Endothelial cell of umbilical vein (primary cell): ENCODE measurements around the gene ZBTB46. TPM values are rescaled to one million over a fixed set of nuclear protein-coding genes. Genes with fewer than 3 reads are reported as not detected.

Experiments used
- BruUV-seq: library from RNA; stranded (reverse); fragments of 400-500 nt; replicated peaks from 2 replicates; lab custom pipeline; 2021; lab: Mats Ljungman, UMichigan
- CTCF ChIA-PET: fragments of 300-600, 350-600 bp; sonication (Branson Sonifier 250); formaldehyde crosslinking; loops from one replicate; lab custom pipeline; 2021; ENCODE audit warnings: antibody characterized with exemption, inconsistent platforms; lab: Charles Lee
- POLR2A ChIA-PET: fragments of 300-600, 350-600 bp; sonication (Branson Sonifier 250); formaldehyde crosslinking; loops from one replicate; lab custom pipeline; 2021; ENCODE audit warnings: antibody characterized with exemption, inconsistent platforms; lab: Charles Lee
- DNase-seq: peaks from one replicate; pipeline ENCODE4 v3.0.0-alpha.2; 2011; ENCODE audit warnings: low read depth, low spot score
- FAIRE-seq: peaks from 2 replicates; lab custom pipeline; 2011; peaks lifted over from hg19 to GRCh38; lab: Jason Lieb, UNC
- H2AFZ ChIP-seq: 2 replicates; pipeline ENCODE4 v1.6.0; 2012; ENCODE audit warnings: low read depth, low read length, control low read depth, inconsistent platforms
- H3K27ac ChIP-seq: 2 replicates; pipeline ENCODE4 v1.5.1; 2011; ENCODE audit warnings: low read depth, mild to moderate bottlenecking, control low read depth, low read length, moderate library complexity; ENCODE audit not compliant: insufficient read depth
- H3K27me3 ChIP-seq, 2 experiments: 2 replicates each; pipeline versions ENCODE4 v1.6.0 to v1.6.1; 2011; ENCODE audit warnings: low read length in 2 of 2, mixed read lengths in 1 of 2; ENCODE audit not compliant: control insufficient read depth in 2 of 2, insufficient read depth in 2 of 2
- H3K36me3 ChIP-seq, 2 experiments: 2 replicates in 1 of 2; 3 replicates in 1 of 2; pipeline ENCODE4 v1.5.1; 2011; ENCODE audit warnings: low read length in 2 of 2, mild to moderate bottlenecking in 1 of 2, moderate library complexity in 1 of 2; ENCODE audit not compliant: control insufficient read depth in 2 of 2, insufficient read depth in 2 of 2; ENCODE audit errors: extremely low read depth in 1 of 2
- H3K4me1 ChIP-seq: 3 replicates; pipeline ENCODE4 v1.5.1; 2011; ENCODE audit warnings: mild to moderate bottlenecking, low read length; ENCODE audit not compliant: control insufficient read depth, insufficient read depth; ENCODE audit errors: extremely low read depth
- H3K4me2 ChIP-seq: 2 replicates; pipeline ENCODE4 v1.6.1; 2011; ENCODE audit warnings: low read length, control low read depth, mixed read lengths; ENCODE audit not compliant: insufficient read depth
- H3K4me3 ChIP-seq, 3 experiments: fragments of 200-600 bp in 1 of 3; sonication (generic), shearing (Covaris generic) in 1 of 3; replicated peaks in 1 of 3; 2 replicates each; pipeline ENCODE4 v1.5.1; 2011 to 2016; ENCODE audit warnings: control low read depth in 3 of 3, low read length in 3 of 3, mild to moderate bottlenecking in 2 of 3, inconsistent platforms in 1 of 3, low read depth in 1 of 3, moderate library complexity in 1 of 3; ENCODE audit not compliant: insufficient read depth in 1 of 3
- H3K79me2 ChIP-seq: 2 replicates; pipeline ENCODE4 v1.6.0; 2012; ENCODE audit warnings: low read length, inconsistent platforms; ENCODE audit not compliant: control insufficient read depth, insufficient read depth
- H3K9ac ChIP-seq: replicated peaks from 2 replicates; pipeline ENCODE3; 2011; ENCODE audit warnings: low read length, control low read depth; ENCODE audit not compliant: insufficient read depth; ENCODE audit errors: extremely low read depth
- H3K9me1 ChIP-seq: replicated peaks from 3 replicates; pipeline ENCODE4 v1.6.0; 2011; ENCODE audit warnings: mild to moderate bottlenecking, low read length; ENCODE audit not compliant: control insufficient read depth, insufficient read depth; ENCODE audit errors: extremely low read depth
- H3K9me3 ChIP-seq: replicated peaks from 2 replicates; pipeline ENCODE4 v1.5.1; 2012; ENCODE audit warnings: low read length, inconsistent platforms; ENCODE audit not compliant: control insufficient read depth, insufficient read depth
- H4K20me1 ChIP-seq: replicated peaks from 2 replicates; pipeline ENCODE3; 2011; ENCODE audit warnings: mild to moderate bottlenecking, low read length; ENCODE audit not compliant: control insufficient read depth, insufficient read depth; ENCODE audit errors: extremely low read depth
- EZH2 ChIP-seq: IDR thresholded peaks from 2 replicates; pipeline ENCODE4 v1.6.1; 2012; ENCODE audit warnings: borderline replicate concordance, low read depth, mild to moderate bottlenecking, moderate library complexity, low read length, inconsistent platforms; ENCODE audit not compliant: severe bottlenecking
- FOS ChIP-seq: IDR thresholded peaks from 2 replicates; pipeline ENCODE4 v1.6.1; 2011; ENCODE audit warnings: mild to moderate bottlenecking, low read length, moderate library complexity, borderline replicate concordance; ENCODE audit not compliant: insufficient read depth
- GATA2 ChIP-seq: IDR thresholded peaks from 2 replicates; pipeline ENCODE4 v1.7.0; 2011; ENCODE audit warnings: low read depth, mild to moderate bottlenecking, moderate library complexity, mixed read lengths, low read length; ENCODE audit not compliant: insufficient read length, insufficient read depth
- MYC ChIP-seq: IDR thresholded peaks from one replicate; pipeline ENCODE4 v1.6.1; 2011; ENCODE audit warnings: mild to moderate bottlenecking, low read depth, low read length
- POLR2AphosphoS5 ChIP-seq: IDR thresholded peaks from 2 replicates; pipeline ENCODE4 v1.6.1; 2012; ENCODE audit warnings: low read depth, mild to moderate bottlenecking, control low read depth, low read length, moderate library complexity; ENCODE audit not compliant: insufficient read depth
- dilution Hi-C: fragments of 300-500 bp; cut with MboI; formaldehyde crosslinking; loops from one replicate; pipeline ENCODE4 v1.15.0; 2019; ENCODE audit warnings: low sequenced_read_pairs; ENCODE audit not compliant: extremely low pct_ligation_motif_present
- intact Hi-C: fragments of 100-400 bp; cut with micrococcal nuclease; formaldehyde crosslinking; loops from one replicate; pipeline ENCODE4 v1.10.0; 2022
- polyA plus RNA-seq, 4 experiments: library from polyadenylated mRNA; depleted of rRNA in 3 of 4; stranded (reverse) in 3 of 4; unstranded in 1 of 4; fragments of >200 nt; gene quantifications; 2 replicates each; pipeline versions ENCODE4 v1.2.1 to v1.2.3, GENCODE V29; 2011 to 2012; ENCODE audit warnings: missing spikeins in 1 of 4
- total RNA-seq: library from RNA; stranded (reverse); gene quantifications from 2 replicates; pipeline ENCODE4 v1.2.3, GENCODE V29; 2021
- TF ChIP-seq, protein P1 (sequence below): IDR thresholded peaks from 2 replicates; pipeline ENCODE4 v1.6.1; 2011; ENCODE audit not compliant: insufficient read depth, insufficient read length
- TF ChIP-seq, protein P2 (sequence below), 2 donors: IDR thresholded peaks; 1 replicate in 1 of 2; 2 replicates in 1 of 2; pipeline ENCODE4 v1.5.1; 2011; ENCODE audit warnings: low read length in 2 of 2, mild to moderate bottlenecking in 2 of 2, moderate library complexity in 2 of 2, control low read depth in 1 of 2, inconsistent platforms in 1 of 2, low read depth in 1 of 2; ENCODE audit not compliant: insufficient read depth in 1 of 2; ENCODE audit errors: extremely low read depth in 1 of 2

Gene ZBTB46
- total and polyA plus RNA-seq, 2 donors (not counting 3 experiments of a cell fraction or from before 2014, with no cell fraction given) = 1.3 to 7.1 TPM

DNA sequence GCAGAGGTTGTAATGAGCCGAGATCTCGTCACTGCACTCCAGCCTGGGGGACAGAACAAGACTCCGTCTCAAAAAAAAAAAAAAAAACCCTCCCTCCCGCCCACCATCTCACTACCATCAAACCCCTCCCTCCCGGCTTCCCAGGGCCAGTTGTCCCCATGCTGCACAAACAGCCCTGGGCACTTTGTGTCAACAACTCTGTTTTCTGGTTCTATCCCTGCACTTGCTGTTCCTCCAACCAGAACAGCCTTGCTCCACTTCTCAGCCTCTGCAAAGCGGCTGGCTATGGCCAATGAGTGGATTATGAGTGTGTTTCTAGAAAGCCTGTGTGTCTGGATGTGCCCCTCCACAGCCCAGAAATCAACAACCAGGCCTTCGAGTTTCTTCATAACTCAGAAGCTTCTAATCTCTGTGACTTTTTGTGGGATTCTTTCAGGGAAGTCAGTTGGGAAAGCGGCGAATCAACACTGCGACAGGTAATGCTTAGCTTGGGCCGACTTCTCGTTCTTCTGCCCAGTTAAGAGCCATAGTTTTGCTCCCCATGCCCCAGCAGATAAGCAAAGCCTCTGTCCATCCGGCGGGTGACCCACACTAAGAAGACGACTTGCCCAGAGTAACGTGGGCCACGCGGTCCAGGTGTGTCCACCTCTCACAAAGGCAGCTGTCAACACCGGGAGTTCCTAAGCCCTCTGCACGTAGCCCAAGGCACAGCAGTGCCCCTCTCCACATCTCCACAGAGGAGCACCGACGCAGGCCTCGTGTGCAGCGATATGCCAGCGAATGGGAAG, 5.5 kb downstream of the ZBTB46 start:
- no TSS peak for BruUV-seq
- no peak for DNase-seq
- no peak overlapping the region for H3K27ac ChIP-seq
- intact Hi-C loops (loop anchor here (5.0 kb wide), 1 partner anchor 37 kb away; the partner anchor contains the start of gene ABHD16B), dilution Hi-C loops (no loop called here)
- no peaks in the 10 kb centered on the region for H3K9me1 ChIP-seq
- ChIA-PET POLR2A (no interaction called here), CTCF (no interaction called here)
- H3K79me2 ChIP-seq = no peaks in the 10 kb centered on the region
- no peak overlapping the region for H3K4me3 ChIP-seq
- H3K36me3 ChIP-seq = no peaks in the 10 kb centered on the region
- H3K4me2 ChIP-seq = no peak overlapping the region
- no peaks in the 10 kb centered on the region for H3K9me3 ChIP-seq
- H4K20me1 ChIP-seq = no peaks in the 10 kb centered on the region
- H3K27me3 ChIP-seq = peaks cover 18 to 22% of the 10 kb centered on the region in 2 experiments
- H2AFZ ChIP-seq = no peak overlapping the region
- TF ChIP-seq POLR2AphosphoS5 (no peak), GATA2 (no peak), EZH2 (no peak), FOS (no peak), MYC (no peak)
- TF ChIP-seq, protein P1, sequence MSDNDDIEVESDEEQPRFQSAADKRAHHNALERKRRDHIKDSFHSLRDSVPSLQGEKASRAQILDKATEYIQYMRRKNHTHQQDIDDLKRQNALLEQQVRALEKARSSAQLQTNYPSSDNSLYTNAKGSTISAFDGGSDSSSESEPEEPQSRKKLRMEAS = no peak
- TF ChIP-seq, protein P2, sequence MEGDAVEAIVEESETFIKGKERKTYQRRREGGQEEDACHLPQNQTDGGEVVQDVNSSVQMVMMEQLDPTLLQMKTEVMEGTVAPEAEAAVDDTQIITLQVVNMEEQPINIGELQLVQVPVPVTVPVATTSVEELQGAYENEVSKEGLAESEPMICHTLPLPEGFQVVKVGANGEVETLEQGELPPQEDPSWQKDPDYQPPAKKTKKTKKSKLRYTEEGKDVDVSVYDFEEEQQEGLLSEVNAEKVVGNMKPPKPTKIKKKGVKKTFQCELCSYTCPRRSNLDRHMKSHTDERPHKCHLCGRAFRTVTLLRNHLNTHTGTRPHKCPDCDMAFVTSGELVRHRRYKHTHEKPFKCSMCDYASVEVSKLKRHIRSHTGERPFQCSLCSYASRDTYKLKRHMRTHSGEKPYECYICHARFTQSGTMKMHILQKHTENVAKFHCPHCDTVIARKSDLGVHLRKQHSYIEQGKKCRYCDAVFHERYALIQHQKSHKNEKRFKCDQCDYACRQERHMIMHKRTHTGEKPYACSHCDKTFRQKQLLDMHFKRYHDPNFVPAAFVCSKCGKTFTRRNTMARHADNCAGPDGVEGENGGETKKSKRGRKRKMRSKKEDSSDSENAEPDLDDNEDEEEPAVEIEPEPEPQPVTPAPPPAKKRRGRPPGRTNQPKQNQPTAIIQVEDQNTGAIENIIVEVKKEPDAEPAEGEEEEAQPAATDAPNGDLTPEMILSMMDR (IDR thresholded peaks at IDR 0.05; ENCODE audit: extremely low read depth in 1 of 2, insufficient read depth in 1 of 2, low read depth in 1 of 2, low read length in 2 of 2) = no peak
- H3K9ac ChIP-seq = no peak overlapping the region
- FAIRE-seq = no peak
- H3K4me1 ChIP-seq = peaks cover 5% of the 10 kb centered on the region
